ENCODE measurements around the gene GPN2.

GPN2 gene

GRCh38 chr1:26857473-26858060 lies 32.5 kb downstream of the GPN2 start:
- TF ChIP-seq CTCF (IDR thresholded peaks at IDR 0.05; ENCODE audit: low read depth, low read length, missing control alignments) = no peak
- peaks cover 13% of the 10 kb centered on the region for H3K36me3 ChIP-seq (replicated peaks)
- no peak overlapping the region for H3K27ac ChIP-seq
- H3K27me3 ChIP-seq (replicated peaks) = no peaks in the 10 kb centered on the region
- DNase-seq = no peak
- no peak overlapping the region for H3K4me3 ChIP-seq (ENCODE audit: low read depth, low read length)
- in situ Hi-C loops (cut with HindIII; ENCODE audit: low pct_ligation_motif_present, low sequenced_read_pairs) = no loop called here

GRCh38 chr1:26856604-26857469 lies 33.2 kb downstream of the GPN2 start:
- in situ Hi-C loops (cut with HindIII; ENCODE audit: low pct_ligation_motif_present, low sequenced_read_pairs) = no loop called here
- TF ChIP-seq CTCF (IDR thresholded peaks at IDR 0.05; ENCODE audit: low read depth, low read length, missing control alignments) = no peak
- H3K36me3 ChIP-seq (replicated peaks) = peaks cover 20% of the 10 kb centered on the region
- no peak for DNase-seq
- no peak overlapping the region for H3K4me3 ChIP-seq (ENCODE audit: low read depth, low read length)
- no peak overlapping the region for H3K27ac ChIP-seq
- H3K27me3 ChIP-seq (replicated peaks) = no peaks in the 10 kb centered on the region

- Histone ChIP-seq H3K4me3 (ENCODE audit: low read depth, low read length) (no peak overlapping the region), H3K36me3 (replicated peaks) (peaks cover 27% of the 10 kb centered on the region), H3K27me3 (replicated peaks) (no peaks in the 10 kb centered on the region), H3K27ac (no peak overlapping the region)
- no peak for DNase-seq
- in situ Hi-C loops (cut with HindIII; ENCODE audit: low pct_ligation_motif_present, low sequenced_read_pairs) = no loop called here
- no peak for TF ChIP-seq CTCF (IDR thresholded peaks at IDR 0.05; ENCODE audit: low read depth, low read length, missing control alignments)
Observed at GRCh38 chr1:26856181-26856580, 33.9 kb downstream of the GPN2 start.

- Histone ChIP-seq H3K27ac (no peak overlapping the region), H3K36me3 (replicated peaks) (peaks cover 32% of the 10 kb centered on the region), H3K27me3 (replicated peaks) (no peaks in the 10 kb centered on the region), H3K4me3 (ENCODE audit: low read depth, low read length) (no peak overlapping the region)
- no peak for DNase-seq
- in situ Hi-C loops (cut with HindIII; ENCODE audit: low pct_ligation_motif_present, low sequenced_read_pairs) = no loop called here
- no peak for TF ChIP-seq CTCF (IDR thresholded peaks at IDR 0.05; ENCODE audit: low read depth, low read length, missing control alignments)
Observed at GRCh38 chr1:26855636-26856035, 34.4 kb downstream of the GPN2 start.

GRCh38 chr1:26854906-26855305 lies 35.2 kb downstream of the GPN2 start:
- H3K27me3 ChIP-seq (replicated peaks) = no peaks in the 10 kb centered on the region
- in situ Hi-C loops (cut with HindIII; ENCODE audit: low pct_ligation_motif_present, low sequenced_read_pairs) = no loop called here

More at GRCh38 chr1:26854906-26855305, 35.2 kb downstream of the GPN2 start:
- H3K4me3 ChIP-seq (ENCODE audit: low read depth, low read length) = no peak overlapping the region
- no peak overlapping the region for H3K27ac ChIP-seq
- no peak for DNase-seq
- H3K36me3 ChIP-seq (replicated peaks) = peaks cover 40% of the 10 kb centered on the region
- TF ChIP-seq CTCF (IDR thresholded peaks at IDR 0.05; ENCODE audit: low read depth, low read length, missing control alignments) = no peak

Measured in brain microvascular endothelial cell (primary cell).